Measurements from ENCODE around the gene CDK5.
A peak's percentile ranks its signal among the peaks of the same experiment; 100 is the strongest.
"Not testable (repeated sequence)": the region's sequence is repeated elsewhere in the genome, so short reads cannot be mapped to it uniquely, and the experiment has no call there.

The CDK5 gene

DNA sequence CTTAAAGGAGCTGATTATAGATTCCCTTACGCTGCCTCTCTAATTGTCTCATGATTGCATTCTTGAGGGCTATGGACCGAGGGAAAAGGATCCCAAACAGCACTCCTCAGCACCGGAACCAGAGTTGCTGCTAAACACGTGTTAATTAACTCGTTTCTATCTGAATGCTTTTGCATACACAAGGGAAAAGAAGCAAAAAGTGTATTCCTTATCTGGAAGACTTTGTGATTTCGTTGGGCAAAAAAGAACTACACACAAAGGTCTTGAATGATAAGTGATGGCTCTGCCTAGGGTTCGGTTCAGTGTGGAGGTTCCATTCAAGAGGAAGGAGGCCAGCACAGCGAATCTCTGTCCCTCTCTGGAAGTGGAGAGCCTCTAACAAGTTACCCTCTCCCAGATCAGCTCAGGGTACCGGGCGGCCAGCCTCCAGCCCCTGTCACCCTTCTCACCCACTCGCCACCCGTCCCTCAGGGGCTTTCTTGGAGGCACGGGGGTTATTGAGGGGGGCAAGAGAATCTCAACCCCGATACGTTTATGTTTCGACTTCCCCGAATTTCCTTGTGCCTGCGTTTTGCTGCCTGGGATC lies 1.2 kb upstream of the CDK5 start:
- no peak for DNase-seq (ENCODE audit: low read depth in 2 of 2, low spot score in 1 of 2)

DNA sequence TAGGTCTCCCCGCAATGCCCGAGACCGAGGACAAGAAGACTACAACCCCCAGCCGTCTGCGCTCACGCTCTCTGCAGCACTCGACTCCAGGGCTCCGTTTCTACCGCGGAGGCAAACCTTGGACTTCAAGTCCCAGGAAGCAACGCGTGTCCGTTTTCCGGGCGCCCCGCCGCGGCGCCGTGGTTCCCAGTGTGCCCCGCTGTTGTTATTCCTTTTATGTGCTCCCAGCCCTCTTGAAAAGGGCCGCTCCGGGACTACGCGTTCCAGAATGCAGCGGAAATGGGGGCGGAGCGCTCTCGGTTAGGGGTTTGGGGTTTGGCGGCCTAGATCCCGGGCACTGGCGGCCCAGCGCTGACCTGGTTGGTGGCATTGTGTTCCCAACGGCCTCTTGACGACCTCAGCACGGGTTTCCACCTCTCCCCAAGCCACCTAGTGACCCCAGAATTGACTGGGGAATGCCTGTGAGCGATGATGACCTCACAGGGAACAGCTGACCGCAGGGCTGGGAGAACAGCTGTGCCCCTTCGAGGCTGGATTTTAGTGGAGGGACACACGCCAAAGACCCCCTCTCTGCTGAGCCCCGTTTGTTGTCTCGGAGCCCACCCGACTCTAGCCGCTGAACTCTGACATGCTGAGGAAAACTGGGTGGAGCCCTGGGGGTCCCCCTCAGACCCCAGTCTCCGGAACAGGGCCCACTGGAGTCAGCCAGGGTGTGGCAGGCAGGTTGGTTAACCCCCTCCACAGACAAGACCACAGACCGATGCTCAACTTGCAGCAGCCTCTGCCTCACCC lies 488 bp upstream of the CDK5 start:
- peak; percentile 89 to 94 for DNase-seq (ENCODE audit: low read depth in 2 of 2, low spot score in 1 of 2)

DNA sequence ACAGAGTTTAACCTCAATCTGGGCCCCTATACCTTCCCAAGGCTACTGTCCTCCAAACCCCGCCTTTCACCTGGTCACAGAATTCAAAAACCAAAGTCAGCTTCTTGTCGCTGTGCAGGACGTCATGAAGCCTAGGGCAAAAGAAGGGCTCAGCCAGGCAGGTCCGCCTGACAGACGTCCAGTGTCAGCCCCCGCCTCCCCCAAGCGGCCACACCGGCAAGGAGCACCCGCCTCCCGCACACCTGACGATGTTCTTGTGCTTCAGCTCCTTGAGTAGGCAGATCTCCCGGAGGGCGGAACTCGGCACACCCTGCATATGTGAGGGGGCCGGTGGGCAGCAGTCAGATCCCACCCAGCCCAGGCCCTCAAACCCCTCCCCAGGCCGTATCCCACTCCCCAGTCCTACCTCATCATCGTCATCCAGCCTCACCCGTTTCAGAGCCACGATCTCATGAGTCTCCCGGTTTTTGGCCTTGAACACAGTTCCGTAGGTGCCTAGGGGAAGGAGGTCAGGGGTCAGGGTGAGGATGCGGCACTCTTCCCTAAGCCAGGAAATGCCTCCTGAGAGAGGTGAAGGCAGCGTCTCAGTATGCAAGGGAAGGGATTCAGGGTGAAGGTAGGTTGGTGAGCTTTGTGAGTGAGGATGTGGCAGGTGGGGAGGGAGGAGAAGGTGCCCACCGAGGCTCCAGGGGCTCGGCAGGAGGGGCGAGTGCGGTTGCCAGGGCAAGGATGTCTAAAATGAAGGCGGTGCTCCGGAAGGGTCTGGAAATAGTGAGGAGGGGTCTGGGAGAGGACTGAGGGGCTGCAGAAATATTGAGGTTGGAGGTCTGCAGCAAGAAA lies 811 bp downstream of the CDK5 start:
- DNase-seq (ENCODE audit: low read depth in 2 of 2, low spot score in 1 of 2), result no peak

DNA sequence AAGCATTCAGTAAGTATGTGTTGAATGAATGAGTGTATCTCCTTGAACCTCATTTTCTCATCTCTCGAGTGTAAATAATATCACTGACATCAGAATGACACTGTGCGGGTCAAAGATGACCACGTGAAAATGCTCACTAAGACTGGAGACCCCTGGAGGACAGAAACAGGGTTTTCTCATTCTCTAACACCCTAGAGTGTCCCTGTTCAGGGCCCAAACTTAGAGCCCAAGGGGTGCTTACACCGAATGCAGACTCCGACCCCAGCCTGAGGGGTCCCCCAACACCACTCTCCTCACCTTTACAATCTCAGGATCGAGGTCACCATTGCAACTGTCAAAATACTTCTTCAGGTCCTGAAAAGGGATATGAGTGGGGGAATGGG lies 1.4 kb downstream of the CDK5 start:
- no peak for DNase-seq (ENCODE audit: low read depth in 2 of 2, low spot score in 1 of 2)

DNA sequence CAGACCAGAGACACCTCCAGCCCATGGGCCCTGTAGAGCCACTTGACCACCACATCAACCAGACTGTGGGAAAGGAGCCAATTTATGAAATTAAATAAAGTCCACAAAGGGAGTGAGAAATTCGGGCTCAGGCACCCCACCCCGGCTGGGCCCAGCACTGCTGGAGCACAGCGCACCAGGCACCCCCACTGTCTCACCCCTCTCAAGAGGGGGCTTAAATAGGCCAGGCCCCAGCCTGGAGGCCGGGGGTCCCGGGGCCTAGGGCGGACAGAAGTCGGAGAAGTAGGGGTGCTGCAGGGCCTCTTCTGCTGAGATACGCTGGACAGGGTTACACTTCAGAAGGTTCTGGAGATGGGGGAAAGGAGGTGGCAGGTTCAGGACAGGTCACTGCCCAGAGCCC lies 3.9 kb downstream of the CDK5 start:
- no peak for DNase-seq (ENCODE audit: low read depth in 2 of 2, low spot score in 1 of 2)

DNA sequence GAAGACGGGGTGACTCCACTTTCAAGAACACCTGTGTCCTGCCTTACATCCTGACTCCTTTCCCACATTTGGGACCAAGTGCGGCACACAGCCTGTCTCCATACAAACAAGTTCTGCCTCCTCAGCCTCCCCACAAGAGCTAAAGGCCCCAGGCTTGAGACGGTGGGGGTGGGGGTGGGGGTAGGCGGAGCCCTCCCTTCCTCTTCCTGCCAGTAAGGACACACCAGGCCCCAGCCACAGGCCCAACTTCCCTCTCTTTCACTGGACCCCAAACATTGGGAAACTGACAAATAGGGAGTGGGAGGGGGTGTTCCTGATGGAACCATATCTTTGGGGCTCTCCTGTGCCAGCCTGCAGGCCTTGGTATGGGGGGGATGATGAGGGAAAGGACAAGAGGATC lies 4.6 kb downstream of the CDK5 start:
- DNase-seq (ENCODE audit: low read depth in 2 of 2, low spot score in 1 of 2), result no peak

DNA sequence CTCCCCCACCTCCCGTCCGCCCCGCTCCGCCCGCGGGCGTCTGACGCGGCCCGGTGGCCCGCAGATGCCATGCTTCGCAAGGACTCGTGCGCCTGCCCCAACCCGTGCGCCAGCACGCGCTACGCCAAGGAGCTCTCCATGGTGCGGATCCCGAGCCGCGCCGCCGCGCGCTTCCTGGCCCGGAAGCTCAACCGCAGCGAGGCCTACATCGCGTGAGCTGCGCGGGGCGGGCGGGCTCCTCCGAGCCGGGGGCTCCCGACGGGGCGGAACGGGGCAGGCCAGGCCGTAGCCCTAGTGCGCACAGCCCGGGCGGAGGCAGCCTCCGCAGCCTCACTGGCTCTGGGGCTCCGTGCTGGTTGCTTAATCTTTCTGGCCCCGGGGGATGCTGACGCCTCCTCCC lies 6.6 kb downstream of the CDK5 start:
- no peak for DNase-seq (ENCODE audit: low read depth in 2 of 2, low spot score in 1 of 2)

DNA sequence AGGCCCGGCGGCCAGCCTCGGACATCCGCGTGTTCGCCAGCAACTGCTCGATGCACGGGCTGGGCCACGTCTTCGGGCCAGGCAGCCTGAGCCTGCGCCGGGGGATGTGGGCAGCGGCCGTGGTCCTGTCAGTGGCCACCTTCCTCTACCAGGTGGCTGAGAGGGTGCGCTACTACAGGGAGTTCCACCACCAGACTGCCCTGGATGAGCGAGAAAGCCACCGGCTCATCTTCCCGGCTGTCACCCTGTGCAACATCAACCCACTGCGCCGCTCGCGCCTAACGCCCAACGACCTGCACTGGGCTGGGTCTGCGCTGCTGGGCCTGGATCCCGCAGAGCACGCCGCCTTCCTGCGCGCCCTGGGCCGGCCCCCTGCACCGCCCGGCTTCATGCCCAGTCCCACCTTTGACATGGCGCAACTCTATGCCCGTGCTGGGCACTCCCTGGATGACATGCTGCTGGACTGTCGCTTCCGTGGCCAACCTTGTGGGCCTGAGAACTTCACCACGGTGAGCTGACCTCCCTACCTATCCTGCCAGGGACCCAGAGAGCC lies 8.7 kb downstream of the CDK5 start:
- DNase-seq (ENCODE audit: low read depth in 2 of 2, low spot score in 1 of 2), result no peak

DNA sequence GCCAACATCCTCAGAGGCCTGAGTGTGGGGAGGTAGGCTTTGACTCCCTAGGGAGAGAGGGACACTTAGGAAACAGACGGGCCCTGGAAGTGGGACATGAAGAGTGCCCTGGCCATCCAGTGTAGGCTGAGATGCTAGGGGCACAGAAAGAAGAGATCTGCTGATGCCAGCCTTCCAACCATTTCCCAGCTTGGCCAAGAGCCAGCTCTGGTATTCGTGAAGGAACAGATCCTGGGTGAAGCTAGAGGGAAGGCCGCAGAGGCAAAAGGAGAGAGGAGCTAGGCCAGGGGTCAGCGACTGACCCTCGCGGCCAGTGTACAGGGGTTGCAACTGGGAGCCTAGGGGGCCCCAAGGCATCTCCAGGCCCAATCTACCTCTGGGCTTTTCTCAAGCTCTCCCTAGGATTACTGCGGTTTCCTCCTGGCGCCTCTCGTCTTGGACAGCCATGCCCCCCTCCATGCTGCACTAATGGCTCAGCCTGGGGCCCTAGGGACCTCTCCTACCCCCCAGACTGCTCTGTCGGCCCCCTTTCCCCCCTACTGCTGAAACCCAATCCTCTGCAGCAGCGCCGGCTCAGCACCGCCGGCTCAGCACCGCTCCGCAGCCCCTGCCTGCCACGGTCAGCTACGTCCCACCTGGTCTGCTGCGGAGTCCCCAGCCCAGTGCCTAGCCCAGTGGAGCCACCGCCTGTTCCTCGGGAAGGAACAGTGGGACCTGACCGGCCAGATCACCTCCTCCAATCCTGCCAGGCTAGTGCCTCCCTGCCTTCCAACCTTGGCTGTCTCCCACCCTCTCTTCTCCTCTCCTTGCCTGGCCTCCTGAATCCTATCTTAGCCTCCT lies 9.5 kb downstream of the CDK5 start, which contains the start of gene ASIC3:
ASIC3 (plus strand) TSS at position 556 of the 840 bp plus-strand sequence. CDS start 355 bp downstream, outside the sequence.
- no peak for DNase-seq (ENCODE audit: low read depth in 2 of 2, low spot score in 1 of 2)

DNA sequence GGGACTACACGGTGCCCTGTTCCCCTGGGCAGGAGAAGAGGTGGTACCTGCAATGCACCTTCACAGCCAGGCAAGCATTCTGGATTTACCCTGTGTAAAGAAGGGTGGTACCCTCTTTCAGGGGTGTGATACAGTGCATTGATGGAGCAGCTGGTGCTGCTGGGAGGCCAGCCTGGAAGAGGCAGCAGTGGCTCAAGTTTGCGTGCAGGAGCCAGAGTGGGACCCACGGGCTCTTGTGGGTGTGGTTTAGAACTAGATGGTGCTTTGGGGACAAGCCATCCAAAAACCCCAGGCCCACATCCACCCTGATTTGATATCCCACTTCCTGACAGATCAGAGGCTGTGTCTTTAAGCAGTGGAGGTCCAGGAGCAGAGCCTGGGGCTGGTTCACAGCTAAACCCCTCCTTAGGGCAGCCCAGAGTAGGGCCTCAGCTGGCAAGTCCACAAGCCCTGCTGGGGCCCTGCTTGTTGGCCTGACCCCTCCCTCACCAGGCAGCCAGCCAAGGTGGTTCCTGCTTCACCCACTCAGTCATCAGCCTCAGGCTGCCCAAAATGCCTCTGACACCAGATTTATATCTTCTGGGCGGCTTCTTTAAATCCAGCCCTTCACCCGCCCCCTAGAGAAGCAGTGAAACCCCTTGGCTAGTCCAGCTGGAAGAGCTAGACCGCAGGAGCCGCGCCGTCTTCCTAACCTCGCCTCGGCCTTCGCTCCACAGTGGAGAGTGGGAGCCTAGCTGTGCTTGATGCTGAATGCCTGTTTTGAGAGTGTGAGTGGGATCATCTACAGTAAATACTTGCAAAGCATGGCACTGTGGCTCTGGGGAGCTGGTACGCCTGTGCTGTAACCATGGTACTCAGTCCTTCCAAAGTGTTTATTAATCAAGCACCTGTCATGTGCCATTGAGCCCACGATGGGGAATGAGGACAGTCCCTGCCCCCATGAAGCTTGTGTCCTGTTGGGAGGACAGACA lies 10.8 kb downstream of the CDK5 start:
- DNase-seq (ENCODE audit: low read depth in 2 of 2, low spot score in 1 of 2), result no peak

DNA sequence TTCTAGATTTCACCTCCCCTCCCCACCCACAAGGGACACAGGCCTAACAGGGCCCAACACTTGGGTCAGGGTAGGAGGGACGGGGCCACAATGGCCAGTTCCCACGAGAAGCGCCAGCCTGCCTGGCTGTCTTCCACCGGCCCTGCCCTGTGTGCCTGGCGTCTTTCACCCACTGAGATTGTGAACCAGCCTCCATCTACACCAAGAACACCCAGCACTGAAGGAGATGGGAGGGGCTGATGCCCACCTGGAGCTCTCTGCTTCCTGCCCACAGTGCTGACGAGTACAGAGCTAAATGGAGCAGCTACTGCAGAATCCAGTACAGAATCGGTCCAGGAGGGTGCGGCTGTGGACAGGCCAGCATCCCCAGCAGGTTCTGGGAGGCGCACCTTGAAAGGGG lies 11.7 kb downstream of the CDK5 start:
- no peak for DNase-seq (ENCODE audit: low read depth in 2 of 2, low spot score in 1 of 2)

DNA sequence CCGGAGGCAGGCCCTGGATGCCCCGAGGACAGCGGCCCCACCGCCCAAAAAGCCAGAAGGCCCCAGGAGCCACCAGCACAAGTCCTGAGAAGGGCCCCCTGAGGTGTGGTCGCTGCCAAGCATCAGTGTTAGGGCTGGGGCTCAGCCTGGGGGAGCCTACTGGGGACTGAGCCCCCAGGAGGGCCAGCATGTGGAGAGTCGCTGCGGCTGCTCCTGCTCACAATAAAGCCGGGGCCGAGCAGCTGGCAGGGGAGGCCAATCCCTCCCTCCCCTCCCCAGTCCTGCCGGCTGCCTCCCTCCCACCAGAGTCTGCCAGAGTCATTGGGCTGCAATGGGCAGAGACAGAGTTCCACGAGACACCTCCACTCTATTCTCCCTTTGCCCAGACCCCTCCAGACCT lies 12.4 kb downstream of the CDK5 start:
- DNase-seq (ENCODE audit: low read depth in 2 of 2, low spot score in 1 of 2), result no peak

DNA sequence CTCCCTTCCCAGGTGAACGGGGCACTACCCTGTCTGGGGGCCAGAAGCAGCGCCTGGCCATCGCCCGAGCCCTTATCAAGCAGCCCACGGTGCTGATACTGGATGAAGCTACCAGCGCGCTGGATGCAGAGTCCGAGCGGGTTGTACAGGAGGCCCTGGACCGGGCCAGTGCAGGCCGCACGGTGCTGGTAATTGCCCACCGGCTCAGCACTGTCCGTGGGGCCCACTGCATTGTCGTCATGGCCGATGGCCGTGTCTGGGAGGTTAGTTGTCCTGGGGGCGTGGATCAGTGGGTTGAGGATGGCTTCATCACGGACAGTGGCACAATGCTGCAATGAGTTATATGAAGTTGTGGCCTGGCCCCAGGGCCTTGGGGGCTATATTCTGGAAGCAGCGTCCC lies 13.7 kb downstream of the CDK5 start:
- no peak for DNase-seq (ENCODE audit: low read depth in 2 of 2, low spot score in 1 of 2)

DNA sequence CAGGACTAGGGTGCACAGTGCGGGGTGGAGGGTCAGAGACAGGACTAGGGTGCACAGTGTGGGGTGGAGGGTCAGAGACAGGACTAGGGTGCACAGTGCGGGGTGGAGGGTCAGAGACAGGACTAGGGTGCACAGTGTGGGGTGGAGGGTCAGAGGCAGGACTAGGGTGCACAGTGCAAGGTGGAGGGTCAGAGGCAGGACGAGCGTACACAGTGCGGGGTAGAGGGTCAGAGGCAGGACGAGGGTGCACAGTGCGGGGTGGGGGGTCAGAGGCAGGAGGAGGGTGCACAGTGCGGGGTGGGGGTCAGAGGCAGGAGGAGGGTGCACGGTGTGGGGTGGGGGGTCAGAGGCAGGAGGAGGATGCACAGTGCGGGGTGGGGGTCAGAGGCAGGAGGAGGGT lies 14.2 kb downstream of the CDK5 start:
- not testable (repeated sequence) for DNase-seq (ENCODE audit: low read depth in 2 of 2, low spot score in 1 of 2)

DNA sequence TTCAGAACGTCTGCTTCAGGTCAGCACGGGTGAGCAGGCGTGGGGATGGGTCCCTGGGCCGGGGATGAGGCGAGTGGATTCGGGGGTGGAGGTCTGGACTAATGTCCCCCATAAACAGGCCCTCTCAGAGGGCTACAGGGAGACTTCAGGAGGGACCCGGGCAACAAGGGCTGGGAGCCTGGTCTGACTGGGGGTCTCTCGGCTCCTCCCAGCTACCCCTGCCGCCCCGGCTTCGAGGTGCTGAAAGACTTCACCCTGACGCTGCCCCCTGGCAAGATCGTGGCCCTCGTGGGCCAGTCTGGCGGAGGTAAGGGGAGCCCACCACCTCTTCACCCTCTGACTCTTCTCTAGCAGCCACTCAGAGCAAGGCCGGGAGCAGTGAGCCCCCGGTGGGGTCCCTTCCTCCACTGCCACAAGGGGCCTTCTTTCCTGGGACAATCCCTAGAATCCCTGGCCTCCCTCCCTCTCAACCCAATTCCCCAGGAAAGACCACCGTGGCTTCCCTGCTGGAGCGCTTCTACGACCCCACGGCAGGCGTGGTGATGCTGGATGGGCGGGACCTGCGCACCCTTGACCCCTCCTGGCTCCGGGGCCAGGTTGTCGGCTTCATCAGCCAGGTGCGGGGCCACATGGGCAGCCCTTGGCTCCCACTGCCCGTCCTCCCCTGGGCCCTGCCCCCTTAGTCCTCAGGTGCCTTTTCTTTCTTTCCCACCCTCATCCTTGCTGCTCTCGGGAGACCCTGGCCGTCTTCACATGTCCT lies 16.9 kb downstream of the CDK5 start:
- no peak for DNase-seq (ENCODE audit: low read depth in 2 of 2, low spot score in 1 of 2)

DNA sequence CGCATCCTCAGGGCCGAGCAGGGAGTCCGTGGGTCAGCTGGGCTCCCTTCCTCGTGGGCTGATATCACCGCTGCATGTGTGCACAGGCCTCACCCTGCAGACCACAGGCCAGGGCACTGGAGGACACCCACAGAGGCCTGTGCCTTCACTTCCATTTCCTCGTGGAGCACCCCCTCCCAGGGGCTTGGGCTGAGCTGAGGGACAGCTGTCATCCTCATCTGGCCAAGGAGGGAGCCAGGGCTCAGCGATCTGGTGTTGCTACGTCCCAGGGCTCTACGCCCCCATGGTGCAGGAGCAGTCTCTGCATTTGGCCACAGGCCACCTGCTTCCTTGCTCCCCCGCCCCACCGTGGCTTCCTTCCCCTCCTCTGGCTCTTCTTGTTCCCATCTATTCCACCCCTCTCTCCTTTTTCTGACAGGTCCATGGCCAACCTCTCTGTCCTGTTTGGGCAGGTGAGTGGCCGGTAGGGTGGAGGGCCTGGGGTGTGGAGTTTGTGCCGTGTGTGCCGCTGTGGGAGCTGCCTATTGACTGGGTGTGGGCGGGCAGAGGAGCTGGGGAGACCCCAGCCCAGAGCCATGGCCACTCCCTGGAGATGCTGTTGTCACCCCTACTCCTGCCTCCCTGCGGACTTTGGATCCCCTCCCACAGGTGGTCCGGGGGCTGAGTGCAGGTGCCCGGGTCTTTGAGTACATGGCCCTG lies 17.7 kb downstream of the CDK5 start:
- no peak for DNase-seq (ENCODE audit: low read depth in 2 of 2, low spot score in 1 of 2)

DNA sequence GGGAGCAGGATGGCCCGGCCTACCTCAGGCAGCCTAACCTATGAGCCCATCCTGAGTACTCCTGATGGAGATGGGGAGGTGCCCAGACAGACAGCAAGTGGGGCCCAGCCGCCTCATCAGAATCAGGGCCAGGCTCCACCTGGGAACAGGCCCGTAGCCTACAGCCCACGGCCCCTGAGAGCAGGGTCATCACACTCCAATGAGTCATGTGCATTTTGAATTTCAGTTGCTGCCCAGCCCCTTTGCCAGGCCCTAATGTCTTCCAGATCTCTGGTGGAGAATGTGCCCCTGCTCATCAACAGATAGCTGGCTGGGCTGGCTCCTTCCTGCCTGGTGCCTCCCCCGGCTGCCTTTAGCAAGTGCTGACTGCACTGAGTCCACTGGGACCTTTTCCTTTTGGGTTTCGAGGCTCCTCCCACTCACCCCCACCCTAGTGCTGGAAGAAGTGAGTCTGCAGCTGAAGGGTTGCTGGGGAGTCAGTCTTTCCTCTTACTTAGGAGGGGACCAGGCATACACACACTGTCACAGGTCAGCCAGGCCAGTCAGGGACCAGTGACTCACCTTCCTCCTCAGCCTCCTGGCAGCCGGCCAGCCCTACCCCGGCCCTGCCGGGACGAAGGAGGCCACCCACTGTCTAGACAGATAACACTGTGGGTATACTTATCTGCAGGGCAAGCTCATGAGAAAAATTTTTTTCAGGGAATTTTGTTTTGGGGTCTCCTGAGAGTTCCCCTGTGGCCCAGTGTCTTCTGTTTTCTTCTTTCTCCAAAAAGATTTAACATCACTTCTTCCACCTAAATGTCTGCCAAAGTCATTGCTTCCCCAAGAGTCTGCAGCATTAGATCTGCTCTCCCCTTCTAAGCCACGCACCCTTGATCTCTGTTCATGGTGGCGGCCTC lies 18.5 kb downstream of the CDK5 start:
- no peak for DNase-seq (ENCODE audit: low read depth in 2 of 2, low spot score in 1 of 2)

Measured in stimulated activated CD8-positive, alpha-beta memory T cell treated with anti-CD3 and anti-CD28 coated beads, Interleukin-4, amount 100 ng/mL, for 1 hour (primary cell).